HCT116 (cell line): Measurements from ENCODE around the gene GFOD1. TPM values are rescaled to one million over a fixed set of nuclear protein-coding genes. Genes with fewer than 3 reads are reported as not detected.

Experiments
- ATAC-seq: fragments of 200-7000 bp; cut with Tn5 transposase; 2 replicates; pipeline ENCODE4 v1.9.1; 2020; ENCODE audit warnings: mild to moderate bottlenecking, moderate library complexity
- BruUV-seq: library from RNA; stranded (reverse); fragments of 400-500 nt; replicated peaks from 2 replicates; lab custom pipeline; 2021; lab: Mats Ljungman, UMichigan
- CTCF ChIA-PET: fragments of 300-600 bp; sonication (Branson Sonifier 250); formaldehyde crosslinking; loops from one replicate; lab custom pipeline; 2021; ENCODE audit warnings: antibody characterized with exemption; lab: Charles Lee
- POLR2A ChIA-PET: fragments of 300-600, 350-600 bp; sonication (Branson Sonifier 250); formaldehyde crosslinking; loops from one replicate; lab custom pipeline; 2021; ENCODE audit warnings: antibody characterized with exemption; lab: Charles Lee
- RAD21 ChIA-PET, 2 experiments: fragments of 300-600 bp; sonication (Branson Sonifier 250); formaldehyde crosslinking; loops; one replicate each; lab custom pipeline; 2023; ENCODE audit warnings: low total read pairs in 2 of 2; ENCODE audit not compliant: uncharacterized antibody in 2 of 2, unreplicated experiment in 2 of 2, low non-redundant PET in 1 of 2; lab: Charles Lee
- DNase-seq: peaks from one replicate; pipeline ENCODE4 v3.0.0-alpha.2; 2010; ENCODE audit warnings: low read depth, low spot score
- H2AFZ ChIP-seq: fragments of 200-600 bp; shearing (Covaris generic), sonication (generic); 2 replicates; pipeline ENCODE4 v1.6.1; 2017; ENCODE audit warnings: low read depth, mixed run types, mixed read lengths, antibody characterized with exemption, low read length; ENCODE audit not compliant: poor library complexity, severe bottlenecking
- H3K27ac ChIP-seq: 2 replicates; pipeline ENCODE4 v1.5.1; 2012; ENCODE audit warnings: low read depth, low read length
- H3K27me3 ChIP-seq: fragments of 200-600 bp; sonication (generic); 2 replicates; pipeline ENCODE4 v1.6.1; 2016; ENCODE audit warnings: mixed run types, low read length, mixed read lengths; ENCODE audit not compliant: insufficient read depth
- H3K36me3 ChIP-seq, 2 experiments: fragments of 200-500 bp in 1 of 2; fragments of 200-600 bp in 1 of 2; sonication (Bioruptor generic) in 1 of 2; sonication (generic) in 1 of 2; 2 replicates each; pipeline versions ENCODE4 v1.5.1 to v1.6.1; 2014 to 2016; ENCODE audit warnings: low read length in 2 of 2, inconsistent platforms in 1 of 2, mixed read lengths in 1 of 2, mixed run types in 1 of 2; ENCODE audit not compliant: insufficient read depth in 2 of 2, control insufficient read depth in 1 of 2
- H3K4me1 ChIP-seq, 2 experiments: fragments of 200-600 bp in 1 of 2; sonication (generic) in 1 of 2; 2 replicates each; pipeline versions ENCODE4 v1.5.1 to v1.6.1; 2012 to 2017; ENCODE audit warnings: low read length in 2 of 2, inconsistent platforms in 1 of 2, mild to moderate bottlenecking in 1 of 2, mixed read lengths in 1 of 2, mixed run types in 1 of 2, moderate library complexity in 1 of 2; ENCODE audit not compliant: insufficient read depth in 2 of 2, control insufficient read depth in 1 of 2
- H3K4me2 ChIP-seq: fragments of 200-600 bp; sonication (generic); 2 replicates; pipeline ENCODE4 v1.6.1; 2017; ENCODE audit warnings: mixed run types, low read length, mixed read lengths
- H3K4me3 ChIP-seq, 2 experiments: fragments of 200-600 bp in 1 of 2; sonication (generic) in 1 of 2; replicated peaks in 1 of 2; 2 replicates each; pipeline ENCODE4 v1.5.1; 2011 to 2016; ENCODE audit warnings: low read length in 2 of 2, control low read depth in 1 of 2, low read depth in 1 of 2, mild to moderate bottlenecking in 1 of 2, mixed read lengths in 1 of 2, mixed run types in 1 of 2
- H3K79me2 ChIP-seq: fragments of 200-600 bp; sonication (generic); 2 replicates; pipeline ENCODE4 v1.6.1; 2017; ENCODE audit warnings: mild to moderate bottlenecking, mixed run types, low read length, moderate library complexity, mixed read lengths; ENCODE audit not compliant: insufficient read depth
- H3K9ac ChIP-seq: fragments of 200-600 bp; sonication (generic); 2 replicates; pipeline ENCODE4 v1.6.1; 2016; ENCODE audit warnings: low read length, mixed read lengths
- H3K9me2 ChIP-seq: fragments of 200-600 bp; sonication (generic), shearing (Covaris generic); 2 replicates; pipeline ENCODE4 v1.6.1; 2017; ENCODE audit warnings: mixed run types, mild to moderate bottlenecking, moderate library complexity; ENCODE audit not compliant: insufficient read depth
- H3K9me3 ChIP-seq, 2 experiments: fragments of 200-500 bp in 1 of 2; fragments of 200-600 bp in 1 of 2; sonication (Bioruptor generic) in 1 of 2; sonication (generic) in 1 of 2; 2 replicates each; pipeline ENCODE4 v1.6.1; 2014 to 2017; ENCODE audit warnings: low read length in 2 of 2, mixed read lengths in 2 of 2, inconsistent platforms in 1 of 2, low read depth in 1 of 2, mild to moderate bottlenecking in 1 of 2, mixed run types in 1 of 2, moderate library complexity in 1 of 2; ENCODE audit not compliant: control insufficient read depth in 1 of 2, insufficient read depth in 1 of 2
- H4K20me1 ChIP-seq: fragments of 200-600 bp; sonication (generic), shearing (Covaris generic); 2 replicates; pipeline ENCODE4 v1.6.1; 2017; ENCODE audit warnings: mixed run types, mild to moderate bottlenecking, moderate library complexity; ENCODE audit not compliant: insufficient read depth
- POLR2A ChIP-seq: IDR thresholded peaks from 2 replicates; pipeline ENCODE4 v1.7.0; 2011; ENCODE audit warnings: borderline replicate concordance; ENCODE audit not compliant: insufficient read depth, insufficient read length; ENCODE audit errors: extremely low read depth
- POLR2AphosphoS5 ChIP-seq: IDR thresholded peaks from 2 replicates; pipeline ENCODE4 v1.6.1; 2011; ENCODE audit warnings: mild to moderate bottlenecking, low read depth, low read length, moderate library complexity
- RAD21 ChIP-seq: IDR thresholded peaks from 2 replicates; pipeline ENCODE4 v1.6.1; 2012; ENCODE audit warnings: low read depth, mild to moderate bottlenecking
- SRF ChIP-seq: IDR thresholded peaks from 2 replicates; pipeline ENCODE4 v1.6.1; 2012; ENCODE audit warnings: low read depth
- TCF7L2 ChIP-seq: IDR thresholded peaks from 2 replicates; pipeline ENCODE4 v1.7.0; 2011; ENCODE audit warnings: borderline replicate concordance, inconsistent platforms; ENCODE audit not compliant: insufficient read depth, insufficient read length; ENCODE audit errors: extremely low read depth
- YY1 ChIP-seq: IDR thresholded peaks from 2 replicates; pipeline ENCODE4 v1.6.1; 2011; ENCODE audit warnings: low read length, low read depth, moderate library complexity, mild to moderate bottlenecking; ENCODE audit not compliant: insufficient replicate concordance; ENCODE audit errors: extremely low read depth
- intact Hi-C: fragments of 100-400 bp; cut with micrococcal nuclease; formaldehyde crosslinking; loops from 2 replicates; pipeline ENCODE4 v1.10.0; 2022
- total RNA-seq: library from RNA; stranded (reverse); gene quantifications from one replicate; pipeline ENCODE4 v1.2.1, GENCODE V29; 2021; ENCODE audit not compliant: unreplicated experiment
- TF ChIP-seq, protein P1 (sequence below): IDR thresholded peaks from 2 replicates; pipeline ENCODE4 v1.6.1; 2012; ENCODE audit warnings: low read depth
- TF ChIP-seq, protein P2 (sequence below): IDR thresholded peaks from 2 replicates; pipeline ENCODE4 v1.6.1; 2011; ENCODE audit warnings: mild to moderate bottlenecking, low read length, moderate library complexity; ENCODE audit not compliant: insufficient replicate concordance; ENCODE audit errors: extremely low read depth
- TF ChIP-seq, protein P3 (sequence below): IDR thresholded peaks from 2 replicates; pipeline ENCODE4 v1.6.1; 2012

The GFOD1 gene
- total RNA-seq, 1 experiment from 2014 or later: 3.8 TPM

DNA sequence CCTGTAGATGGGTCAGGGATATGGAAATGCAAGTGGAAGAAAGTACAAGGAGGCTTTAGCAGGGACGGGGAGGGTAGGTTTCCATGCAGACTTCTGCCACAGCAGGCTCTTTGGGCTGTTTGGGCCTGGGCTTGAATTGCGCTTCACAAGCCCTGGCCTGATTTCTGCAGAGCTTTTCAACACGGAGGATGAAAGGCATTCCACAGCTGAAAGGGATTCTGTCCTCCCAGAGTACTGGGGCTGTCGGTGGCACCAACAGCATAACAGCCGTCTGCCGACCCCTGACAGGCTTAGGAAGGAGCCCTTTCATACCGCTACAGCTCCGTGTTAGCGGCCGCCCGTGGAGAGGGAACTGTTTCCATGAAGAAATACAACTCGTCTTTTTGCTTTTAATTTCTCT, 136.1 kb downstream of the GFOD1 start:
- no peak for DNase-seq

GRCh38 chr6:13349811-13350506, 137.4 kb downstream of the GFOD1 start:
- no peaks in the 10 kb centered on the region for H3K27me3 ChIP-seq
- H3K36me3 ChIP-seq: no peaks in the 10 kb centered on the region
- no peaks in the 10 kb centered on the region for H3K9me3 ChIP-seq
- no peaks in the 10 kb centered on the region for H3K79me2 ChIP-seq
- H3K4me3 ChIP-seq: no peak overlapping the region
- BruUV-seq: no TSS peak
- DNase-seq (no peak), ATAC-seq (no peak)
- no peak overlapping the region for H3K9ac ChIP-seq
- RAD21 ChIA-PET: no interaction called here
- no peak overlapping the region for H2AFZ ChIP-seq
- H3K4me1 ChIP-seq: peaks cover 9 to 14% of the 10 kb centered on the region in 2 experiments
- H3K27ac ChIP-seq: no peak overlapping the region
- intact Hi-C loops: no loop called here
- POLR2A ChIA-PET: no interaction called here
- no peaks in the 10 kb centered on the region for H3K9me2 ChIP-seq
- no peak overlapping the region for H3K4me2 ChIP-seq
- TF ChIP-seq, protein P1, sequence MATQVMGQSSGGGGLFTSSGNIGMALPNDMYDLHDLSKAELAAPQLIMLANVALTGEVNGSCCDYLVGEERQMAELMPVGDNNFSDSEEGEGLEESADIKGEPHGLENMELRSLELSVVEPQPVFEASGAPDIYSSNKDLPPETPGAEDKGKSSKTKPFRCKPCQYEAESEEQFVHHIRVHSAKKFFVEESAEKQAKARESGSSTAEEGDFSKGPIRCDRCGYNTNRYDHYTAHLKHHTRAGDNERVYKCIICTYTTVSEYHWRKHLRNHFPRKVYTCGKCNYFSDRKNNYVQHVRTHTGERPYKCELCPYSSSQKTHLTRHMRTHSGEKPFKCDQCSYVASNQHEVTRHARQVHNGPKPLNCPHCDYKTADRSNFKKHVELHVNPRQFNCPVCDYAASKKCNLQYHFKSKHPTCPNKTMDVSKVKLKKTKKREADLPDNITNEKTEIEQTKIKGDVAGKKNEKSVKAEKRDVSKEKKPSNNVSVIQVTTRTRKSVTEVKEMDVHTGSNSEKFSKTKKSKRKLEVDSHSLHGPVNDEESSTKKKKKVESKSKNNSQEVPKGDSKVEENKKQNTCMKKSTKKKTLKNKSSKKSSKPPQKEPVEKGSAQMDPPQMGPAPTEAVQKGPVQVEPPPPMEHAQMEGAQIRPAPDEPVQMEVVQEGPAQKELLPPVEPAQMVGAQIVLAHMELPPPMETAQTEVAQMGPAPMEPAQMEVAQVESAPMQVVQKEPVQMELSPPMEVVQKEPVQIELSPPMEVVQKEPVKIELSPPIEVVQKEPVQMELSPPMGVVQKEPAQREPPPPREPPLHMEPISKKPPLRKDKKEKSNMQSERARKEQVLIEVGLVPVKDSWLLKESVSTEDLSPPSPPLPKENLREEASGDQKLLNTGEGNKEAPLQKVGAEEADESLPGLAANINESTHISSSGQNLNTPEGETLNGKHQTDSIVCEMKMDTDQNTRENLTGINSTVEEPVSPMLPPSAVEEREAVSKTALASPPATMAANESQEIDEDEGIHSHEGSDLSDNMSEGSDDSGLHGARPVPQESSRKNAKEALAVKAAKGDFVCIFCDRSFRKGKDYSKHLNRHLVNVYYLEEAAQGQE: no peak
- TF ChIP-seq SRF (no peak), POLR2A (no peak), TCF7L2 (no peak), YY1 (no peak), RAD21 (no peak), POLR2AphosphoS5 (no peak)
- TF ChIP-seq, protein P2, sequence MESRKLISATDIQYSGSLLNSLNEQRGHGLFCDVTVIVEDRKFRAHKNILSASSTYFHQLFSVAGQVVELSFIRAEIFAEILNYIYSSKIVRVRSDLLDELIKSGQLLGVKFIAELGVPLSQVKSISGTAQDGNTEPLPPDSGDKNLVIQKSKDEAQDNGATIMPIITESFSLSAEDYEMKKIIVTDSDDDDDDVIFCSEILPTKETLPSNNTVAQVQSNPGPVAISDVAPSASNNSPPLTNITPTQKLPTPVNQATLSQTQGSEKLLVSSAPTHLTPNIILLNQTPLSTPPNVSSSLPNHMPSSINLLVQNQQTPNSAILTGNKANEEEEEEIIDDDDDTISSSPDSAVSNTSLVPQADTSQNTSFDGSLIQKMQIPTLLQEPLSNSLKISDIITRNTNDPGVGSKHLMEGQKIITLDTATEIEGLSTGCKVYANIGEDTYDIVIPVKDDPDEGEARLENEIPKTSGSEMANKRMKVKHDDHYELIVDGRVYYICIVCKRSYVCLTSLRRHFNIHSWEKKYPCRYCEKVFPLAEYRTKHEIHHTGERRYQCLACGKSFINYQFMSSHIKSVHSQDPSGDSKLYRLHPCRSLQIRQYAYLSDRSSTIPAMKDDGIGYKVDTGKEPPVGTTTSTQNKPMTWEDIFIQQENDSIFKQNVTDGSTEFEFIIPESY: no peak
- TF ChIP-seq, protein P3, sequence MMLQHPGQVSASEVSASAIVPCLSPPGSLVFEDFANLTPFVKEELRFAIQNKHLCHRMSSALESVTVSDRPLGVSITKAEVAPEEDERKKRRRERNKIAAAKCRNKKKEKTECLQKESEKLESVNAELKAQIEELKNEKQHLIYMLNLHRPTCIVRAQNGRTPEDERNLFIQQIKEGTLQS: no peak
- CTCF ChIA-PET: no interaction called here
- no peaks in the 10 kb centered on the region for H4K20me1 ChIP-seq

More for the DNA sequence above, 136.1 kb downstream of the GFOD1 start:
- no peak overlapping the region for H3K27ac ChIP-seq
- no peak for TF ChIP-seq POLR2A
- no peak overlapping the region for H3K4me3 ChIP-seq
- CTCF ChIA-PET: no interaction called here
- H3K4me1 ChIP-seq: peaks cover 21 to 27% of the 10 kb centered on the region in 2 experiments
- H4K20me1 ChIP-seq: no peaks in the 10 kb centered on the region
- RAD21 ChIA-PET: no interaction called here
- intact Hi-C loops: no loop called here
- no peaks in the 10 kb centered on the region for H3K9me2 ChIP-seq
- no peaks in the 10 kb centered on the region for H3K27me3 ChIP-seq
- no peaks in the 10 kb centered on the region for H3K36me3 ChIP-seq
- no peak overlapping the region for H3K9ac ChIP-seq
- no peak overlapping the region for H3K4me2 ChIP-seq
- no peaks in the 10 kb centered on the region for H3K79me2 ChIP-seq
- BruUV-seq: no TSS peak
- no peak for ATAC-seq
- no peak overlapping the region for H2AFZ ChIP-seq
- POLR2A ChIA-PET: no interaction called here
- H3K9me3 ChIP-seq: no peaks in the 10 kb centered on the region
